Breast epithelium (tissue), 3 donors: ENCODE results near the gene CIAO3.

Source experiments
- CTCF ChIP-seq, 3 donors: fragments of 450-650 bp; IDR thresholded peaks; one replicate each; pipeline ENCODE4 v1.5.1; 2016 to 2017; ENCODE audit warnings: antibody characterized with exemption in 3 of 3, mild to moderate bottlenecking in 3 of 3, moderate library complexity in 3 of 3
- POLR2A ChIP-seq: fragments of 450-650 bp; IDR thresholded peaks from one replicate; pipeline ENCODE4 v1.6.1; 2016; ENCODE audit warnings: antibody characterized with exemption, mild to moderate bottlenecking, moderate library complexity
- POLR2AphosphoS5 ChIP-seq, 3 donors: sonication (generic); formaldehyde crosslinking; IDR thresholded peaks; one replicate each; pipeline ENCODE4 v1.6.1; 2017; ENCODE audit warnings: antibody characterized with exemption in 3 of 3

GRCh38 chr16:790086-790485 lies 49.3 kb upstream of the CIAO3 start:
- no peak for TF ChIP-seq POLR2AphosphoS5 (IDR thresholded peaks at IDR 0.05)
- TF ChIP-seq CTCF (IDR thresholded peaks at IDR 0.05): no peak
- TF ChIP-seq POLR2A: no peak
